Kidney (tissue), 14 donors: ENCODE results near the gene PRICKLE4. TPM values are rescaled to one million over a fixed set of nuclear protein-coding genes. Genes with fewer than 3 reads are reported as not detected.

Experiments used
- DNase-seq, 5 donors: peaks; one replicate each; pipeline ENCODE4 v3.0.0-alpha.2; 2013 to 2020
- FAIRE-seq: peaks from 2 replicates; lab custom pipeline; 2012; peaks lifted over from hg19 to GRCh38; lab: Jason Lieb, UNC
- H3K27ac ChIP-seq, 2 donors: one replicate each; pipeline ENCODE4 v1.7.0; 2013; ENCODE audit warnings: low read depth in 2 of 2, low read length in 2 of 2, inconsistent platforms in 1 of 2
- H3K27me3 ChIP-seq: one replicate; pipeline ENCODE4 v1.7.1; 2013; ENCODE audit warnings: low read length, inconsistent platforms; ENCODE audit not compliant: control insufficient read depth, insufficient read depth
- H3K36me3 ChIP-seq, 3 donors: one replicate each; pipeline versions ENCODE4 v1.7.0 to v1.7.1; 2013; ENCODE audit warnings: low read length in 3 of 3, control low read depth in 1 of 3, inconsistent platforms in 1 of 3; ENCODE audit not compliant: insufficient read depth in 3 of 3, control insufficient read depth in 2 of 3
- H3K4me1 ChIP-seq, 3 donors: one replicate each; pipeline versions ENCODE4 v1.7.0 to v1.7.1; 2013; ENCODE audit warnings: low read length in 3 of 3, inconsistent platforms in 1 of 3, low read depth in 1 of 3; ENCODE audit not compliant: control insufficient read depth in 2 of 3, insufficient read depth in 2 of 3
- H3K4me3 ChIP-seq, 3 donors: one replicate each; pipeline versions ENCODE4 v1.7.0 to v1.8.1; 2013; ENCODE audit warnings: low read length in 3 of 3, control low read depth in 1 of 3, inconsistent platforms in 1 of 3
- H3K9ac ChIP-seq, 3 donors: one replicate each; pipeline versions ENCODE4 v1.7.0 to v1.7.1; 2013; ENCODE audit warnings: low read length in 3 of 3, control low read depth in 1 of 3, inconsistent platforms in 1 of 3
- H3K9me3 ChIP-seq, 3 donors: one replicate each; pipeline versions ENCODE4 v1.7.0 to v1.7.1; 2013; ENCODE audit warnings: low read length in 3 of 3, control low read depth in 1 of 3, inconsistent platforms in 1 of 3; ENCODE audit not compliant: control insufficient read depth in 2 of 3, insufficient read depth in 1 of 3
- CTCF ChIP-seq: IDR thresholded peaks from 3 replicates; pipeline ENCODE4 v1.5.1; 2012; ENCODE audit warnings: mild to moderate bottlenecking, moderate library complexity, borderline replicate concordance; ENCODE audit not compliant: insufficient read depth; ENCODE audit errors: extremely low read depth
- intact Hi-C: fragments of 100-400 bp; cut with DNase I; formaldehyde crosslinking; loops from one replicate; pipeline ENCODE4 v1.11.1; 2022
- polyA plus RNA-seq: library from polyadenylated mRNA; stranded (reverse); fragments of 350-450 nt; fragmentation: Illumina TruSeq; extraction: RNeasy Lipid Tissue Mini Kit (QIAGEN cat#74804); gene quantifications from one replicate; pipeline ENCODE4 v1.2.3, GENCODE V29; 2014; ENCODE audit warnings: low read depth, low replicate concordance; ENCODE audit not compliant: insufficient read depth
- total RNA-seq: library from RNA; stranded (reverse); fragmentation: NEBNext Ultra II Directional; extraction: Animal tissue kit (Norgen Biotek cat#: 25700); gene quantifications from one replicate; pipeline ENCODE4 v1.2.1, GENCODE V29; 2021
- donor health status: control.
- donor health status: control.
- donor health status: control.
- donor health status: control.
- donor health status: control.
- donor health status: DM: yes; HTN: yes; CAD: no.
- donor health status: Normal renal cell carcinoma (clear cell type).

PRICKLE4 gene
- total and polyA plus RNA-seq, 2 donors from 2014 or later: 1.4 to 6.5 TPM

- peaks cover 2 to 18% (median 18%) of the 10 kb centered on the region in 3 donors for H3K36me3 ChIP-seq
- H3K27me3 ChIP-seq: no peaks in the 10 kb centered on the region
- TF ChIP-seq CTCF: no peak
- H3K9me3 ChIP-seq: no peaks in the 10 kb centered on the region
- peak overlapping the region; percentile 48 to 82 (median 62) for H3K4me3 ChIP-seq
- H3K27ac ChIP-seq: no peak overlapping the region
- intact Hi-C loops: no loop called here
- peaks cover 0 to 13% (median 3%) of the 10 kb centered on the region in 3 donors for H3K4me1 ChIP-seq
- no peak for DNase-seq
- FAIRE-seq: no peak
- H3K9ac ChIP-seq: peak overlapping the region in 1 of 3 donors; percentile 69
These were observed 1.7 kb upstream of the PRICKLE4 start for GRCh38 chr6:41778895-41779294.

- H3K9me3 ChIP-seq: no peaks in the 10 kb centered on the region
- TF ChIP-seq CTCF: no peak
- H3K4me3 ChIP-seq: peak overlapping the region; percentile 48 to 82 (median 62)
- peaks cover 0 to 13% (median 3%) of the 10 kb centered on the region in 3 donors for H3K4me1 ChIP-seq
- H3K9ac ChIP-seq: peak overlapping the region; percentile 4 to 69 (median 24)
- H3K36me3 ChIP-seq: peaks cover 2 to 16% (median 14%) of the 10 kb centered on the region in 3 donors
- H3K27me3 ChIP-seq: no peaks in the 10 kb centered on the region
- H3K27ac ChIP-seq: no peak overlapping the region
- DNase-seq (peak in 2 of 5 donors; percentile 13 to 71), FAIRE-seq (no peak)
- intact Hi-C loops: no loop called here
These were observed 1.2 kb upstream of the PRICKLE4 start for GRCh38 chr6:41779336-41779735.

- no peak for FAIRE-seq
- Histone ChIP-seq H3K27ac (peak within 1 kb of the TSS; percentile 57 to 79), H3K4me1 (peaks cover 0 to 17% (median 3%) of the 10 kb centered on the region in 3 donors)
These were observed 613 bp upstream of the PRICKLE4 start, which contains the start of gene FRS3 for GRCh38 chr6:41779788-41780550. FRS3 (minus strand) TSS chr6:41779900; CDS start chr6:41776987, 2,913 bp downstream.

More at GRCh38 chr6:41779788-41780550, 613 bp upstream of the PRICKLE4 start, which contains the start of gene FRS3:
- peak; percentile 98 to 99 (median 98) for DNase-seq
- Histone ChIP-seq H3K4me3 (peak within 1 kb of the TSS; percentile 69 to 82 (median 77)), H3K9ac (peak within 1 kb of the TSS; percentile 31 to 69 (median 45)), H3K36me3 (peaks cover 2 to 9% (median 9%) of the 10 kb centered on the region in 3 donors), H3K27me3 (no peaks in the 10 kb centered on the region), H3K9me3 (no peaks in the 10 kb centered on the region)
- peak; percentile 99 for TF ChIP-seq CTCF
- intact Hi-C loops: loop anchor here (10.0 kb wide), 1 partner anchor 265 kb away; no protein-coding TSS in a partner anchor
